ENCODE data around the gene GABBR1.

GABBR1 gene

GRCh38 chr6:29561606-29562181 lies 71.3 kb downstream of the GABBR1 start:
- DNase-seq, result no peak

- no peak for DNase-seq
Observed at GRCh38 chr6:29561091-29561490, 71.9 kb downstream of the GABBR1 start.

- no peak for DNase-seq
Observed at GRCh38 chr6:29559524-29560287, 73.3 kb downstream of the GABBR1 start, which contains the start of gene UBD. Gene UBD (minus strand): TSS chr6:29559732. CDS start chr6:29559701, 31 bp downstream.

GRCh38 chr6:29558439-29559079 lies 74.4 kb downstream of the GABBR1 start:
- DNase-seq, result no peak

GRCh38 chr6:29557320-29557719 lies 75.7 kb downstream of the GABBR1 start:
- no peak for DNase-seq

DNA sequence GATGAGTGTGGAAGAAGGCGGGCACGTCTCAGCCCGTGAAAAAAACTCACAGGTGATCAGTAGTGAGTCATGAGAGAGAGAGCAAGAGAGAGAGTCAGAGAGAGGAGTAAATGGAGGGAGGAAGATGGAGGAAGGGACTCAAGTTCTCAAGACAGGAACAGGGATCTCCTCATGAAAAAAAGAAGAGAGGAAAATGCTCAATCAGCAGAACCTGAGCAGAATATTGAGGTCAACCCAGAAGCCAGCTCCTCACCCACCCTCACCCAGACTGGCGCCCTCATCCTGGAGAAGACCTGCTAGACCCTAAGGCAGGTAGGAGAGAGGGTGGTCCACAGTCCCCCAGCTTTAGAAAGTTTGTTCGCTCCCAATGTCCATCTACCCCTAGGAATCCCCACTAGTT lies 78.2 kb downstream of the GABBR1 start:
- DNase-seq, result no peak

DNA sequence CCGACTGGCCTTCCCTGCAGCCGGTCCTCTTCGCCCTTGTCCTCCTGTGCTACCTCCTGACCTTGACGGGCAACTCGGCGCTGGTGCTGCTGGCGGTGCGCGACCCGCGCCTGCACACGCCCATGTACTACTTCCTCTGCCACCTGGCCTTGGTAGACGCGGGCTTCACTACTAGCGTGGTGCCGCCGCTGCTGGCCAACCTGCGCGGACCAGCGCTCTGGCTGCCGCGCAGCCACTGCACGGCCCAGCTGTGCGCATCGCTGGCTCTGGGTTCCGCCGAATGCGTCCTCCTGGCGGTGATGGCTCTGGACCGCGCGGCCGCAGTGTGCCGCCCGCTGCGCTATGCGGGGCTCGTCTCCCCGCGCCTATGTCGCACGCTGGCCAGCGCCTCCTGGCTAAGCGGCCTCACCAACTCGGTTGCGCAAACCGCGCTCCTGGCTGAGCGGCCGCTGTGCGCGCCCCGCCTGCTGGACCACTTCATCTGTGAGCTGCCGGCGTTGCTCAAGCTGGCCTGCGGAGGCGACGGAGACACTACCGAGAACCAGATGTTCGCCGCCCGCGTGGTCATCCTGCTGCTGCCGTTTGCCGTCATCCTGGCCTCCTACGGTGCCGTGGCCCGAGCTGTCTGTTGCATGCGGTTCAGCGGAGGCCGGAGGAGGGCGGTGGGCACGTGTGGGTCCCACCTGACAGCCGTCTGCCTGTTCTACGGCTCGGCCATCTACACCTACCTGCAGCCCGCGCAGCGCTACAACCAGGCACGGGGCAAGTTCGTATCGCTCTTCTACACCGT lies 79.5 kb downstream of the GABBR1 start:
- DNase-seq, result no peak

GRCh38 chr6:29552512-29553051 lies 80.4 kb downstream of the GABBR1 start:
- no peak for DNase-seq

GRCh38 chr6:29547573-29547972 lies 85.4 kb downstream of the GABBR1 start:
- no peak for DNase-seq

DNA sequence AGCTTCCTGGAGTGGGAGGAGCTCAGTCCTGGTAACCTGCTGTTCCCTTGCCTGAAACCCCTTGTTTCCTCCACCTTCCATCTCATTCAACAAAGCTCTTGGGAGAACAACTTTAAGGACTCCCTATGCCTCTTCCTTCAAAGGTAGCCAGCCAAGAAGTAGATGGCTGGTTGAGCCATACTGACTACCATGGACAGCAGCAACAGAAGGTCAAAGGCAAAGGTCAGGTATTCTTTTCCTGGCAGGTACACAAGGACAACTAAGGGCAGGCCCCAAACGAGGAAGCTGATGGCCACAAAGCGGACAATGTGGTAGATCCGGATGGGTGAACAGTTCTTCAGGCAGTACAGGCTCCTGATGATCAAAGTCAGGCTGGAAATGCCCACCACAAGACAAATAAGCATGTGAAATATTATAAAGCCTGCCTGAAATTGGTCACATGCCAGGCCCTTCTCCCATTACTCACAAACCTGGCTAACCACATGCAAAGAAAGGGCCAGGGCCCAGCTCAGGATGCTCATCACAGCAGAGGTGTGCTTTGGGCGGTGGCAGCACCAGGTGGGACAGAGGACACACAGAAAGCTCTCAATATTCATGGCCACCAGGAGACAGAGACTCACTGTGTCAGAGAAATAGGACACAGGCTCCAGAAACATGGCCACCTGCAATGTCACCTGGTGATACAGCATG lies 95.1 kb downstream of the GABBR1 start:
- no peak for DNase-seq

GRCh38 chr6:29532320-29532951 lies 100.5 kb downstream of the GABBR1 start:
- DNase-seq, result no peak

GRCh38 chr6:29531668-29532067 lies 101.3 kb downstream of the GABBR1 start:
- DNase-seq, result no peak

GRCh38 chr6:29530671-29531310 lies 102.2 kb downstream of the GABBR1 start:
- DNase-seq, result no peak

GRCh38 chr6:29529956-29530355 lies 103.0 kb downstream of the GABBR1 start:
- DNase-seq, result no peak

DNA sequence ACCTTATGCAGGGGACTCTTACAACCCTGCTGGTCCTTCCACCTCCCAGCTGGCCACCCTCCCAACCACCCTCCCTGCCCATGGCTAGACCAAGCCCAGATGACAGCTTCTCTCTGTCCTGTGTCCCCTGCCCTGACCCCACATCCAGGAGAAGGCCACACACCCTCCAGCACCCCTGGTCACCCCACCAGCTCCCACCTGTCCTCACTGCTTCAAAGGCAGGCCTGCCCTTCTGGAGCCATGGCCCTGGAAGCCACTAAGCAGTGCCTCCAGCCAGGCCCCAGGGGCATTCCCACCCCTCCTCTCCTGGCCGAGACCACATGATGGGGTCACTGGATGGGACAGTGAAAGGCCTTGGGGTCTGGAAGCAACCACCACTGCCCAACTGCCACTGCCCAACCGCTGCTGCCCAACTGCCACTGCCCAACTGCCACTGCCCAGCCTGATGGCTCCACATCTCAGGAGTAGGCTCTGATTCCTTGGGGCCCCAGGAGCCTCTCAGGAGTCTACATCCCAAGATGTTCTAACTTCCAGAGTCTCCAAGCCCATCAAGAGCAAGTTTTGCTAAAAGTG lies 103.9 kb downstream of the GABBR1 start:
- no peak for DNase-seq

DNA sequence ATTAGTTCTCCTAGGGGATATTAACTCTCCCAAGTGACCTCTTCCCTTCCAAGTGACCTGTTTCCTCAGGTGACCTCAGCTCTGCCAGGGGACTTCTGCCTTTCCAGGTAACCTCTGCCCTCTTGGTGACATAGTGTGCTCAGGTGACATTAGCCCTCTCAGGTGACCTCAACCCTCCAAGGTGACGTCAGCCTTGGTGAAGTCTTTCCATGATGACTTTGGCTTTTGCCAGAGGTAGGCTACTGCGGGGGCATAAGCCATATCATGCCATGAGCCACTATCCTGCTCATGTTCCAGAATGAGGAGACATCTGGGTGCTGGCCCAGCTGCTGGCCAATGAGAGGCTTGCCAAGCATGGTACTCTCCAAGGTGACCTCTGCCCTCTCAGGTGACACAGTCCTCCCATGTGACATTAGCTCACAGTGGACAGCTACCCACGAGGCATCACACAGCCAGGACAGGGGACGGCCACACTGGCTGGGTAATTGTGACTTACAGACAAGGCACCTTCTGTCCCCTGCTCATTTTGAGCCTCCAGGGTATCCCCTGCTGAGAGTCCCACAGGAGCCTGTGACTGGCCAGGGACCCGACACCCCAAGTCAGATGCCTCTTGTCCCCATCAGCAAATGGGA lies 104.6 kb downstream of the GABBR1 start:
- DNase-seq, result no peak

- DNase-seq, result no peak
Observed at GRCh38 chr6:29527564-29527963, 105.4 kb downstream of the GABBR1 start.

DNA sequence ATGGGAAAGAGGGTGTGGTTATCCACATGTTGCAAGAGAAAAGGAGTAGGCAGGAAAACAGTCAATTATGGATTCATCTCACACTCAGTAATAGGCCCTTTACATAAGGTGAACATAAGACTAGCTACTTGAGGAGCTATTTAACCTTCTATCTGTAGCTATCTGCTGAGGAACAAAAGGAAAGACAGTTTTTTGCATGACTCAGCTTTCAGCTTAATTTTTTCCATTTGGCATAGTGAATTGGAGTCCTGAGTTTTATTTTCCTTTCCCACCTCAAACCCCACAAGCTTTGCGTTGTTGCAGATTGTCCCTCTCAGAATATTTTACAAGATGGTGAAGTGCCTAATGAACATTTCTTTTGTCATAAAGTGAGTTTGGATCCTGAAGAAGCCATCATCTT lies 105.9 kb downstream of the GABBR1 start:
- DNase-seq, result no peak

GRCh38 chr6:29525311-29525639 lies 107.7 kb downstream of the GABBR1 start:
- DNase-seq, result no peak

GRCh38 chr6:29524444-29525310 lies 108.3 kb downstream of the GABBR1 start:
- no peak for DNase-seq
